ENCODE measurements around the gene TBC1D16.
"Not testable (repeated sequence)": the region's sequence is repeated elsewhere in the genome, so short reads cannot be mapped to it uniquely, and the experiment has no call there.

TBC1D16 gene

GRCh38 chr17:79959042-79959441, 76.6 kb downstream of the TBC1D16 start:
- no peak for DNase-seq
- in situ Hi-C loops (cut with MboI; ENCODE audit: low pct_unique_long_range_greater_than_20kb, low sequenced_read_pairs), result no loop called here

- no peak for DNase-seq
- in situ Hi-C loops (cut with MboI; ENCODE audit: low pct_unique_long_range_greater_than_20kb, low sequenced_read_pairs), result no loop called here
Measured at GRCh38 chr17:79956853-79957252, 78.8 kb downstream of the TBC1D16 start.

GRCh38 chr17:79956441-79956735, 79.3 kb downstream of the TBC1D16 start:
- DNase-seq; in situ Hi-C loops (cut with MboI; ENCODE audit: low pct_unique_long_range_greater_than_20kb, low sequenced_read_pairs): not testable (repeated sequence)

GRCh38 chr17:79955691-79956440, 79.8 kb downstream of the TBC1D16 start:
- DNase-seq, result no peak
- in situ Hi-C loops (cut with MboI; ENCODE audit: low pct_unique_long_range_greater_than_20kb, low sequenced_read_pairs), result no loop called here

GRCh38 chr17:79955167-79955549, 80.5 kb downstream of the TBC1D16 start:
- in situ Hi-C loops (cut with MboI; ENCODE audit: low pct_unique_long_range_greater_than_20kb, low sequenced_read_pairs), result no loop called here
- DNase-seq, result no peak

- DNase-seq, result no peak
- in situ Hi-C loops (cut with MboI; ENCODE audit: low pct_unique_long_range_greater_than_20kb, low sequenced_read_pairs), result no loop called here
Measured at GRCh38 chr17:79954281-79955166, 81.1 kb downstream of the TBC1D16 start.

- DNase-seq, result no peak
- in situ Hi-C loops (cut with MboI; ENCODE audit: low pct_unique_long_range_greater_than_20kb, low sequenced_read_pairs), result no loop called here
Measured at GRCh38 chr17:79953335-79953734, 82.3 kb downstream of the TBC1D16 start.

- in situ Hi-C loops (cut with MboI; ENCODE audit: low pct_unique_long_range_greater_than_20kb, low sequenced_read_pairs), result no loop called here
Measured at GRCh38 chr17:79952901-79953300, 82.8 kb downstream of the TBC1D16 start.

GRCh38 chr17:79952265-79952877, 83.3 kb downstream of the TBC1D16 start:
- DNase-seq, result no peak
- in situ Hi-C loops (cut with MboI; ENCODE audit: low pct_unique_long_range_greater_than_20kb, low sequenced_read_pairs), result no loop called here

More at GRCh38 chr17:79952901-79953300, 82.8 kb downstream of the TBC1D16 start:
- DNase-seq, result no peak

- DNase-seq, result no peak
- in situ Hi-C loops (cut with MboI; ENCODE audit: low pct_unique_long_range_greater_than_20kb, low sequenced_read_pairs), result no loop called here
Measured at GRCh38 chr17:79951361-79952264, 84.1 kb downstream of the TBC1D16 start.

GRCh38 chr17:79950751-79951150, 84.9 kb downstream of the TBC1D16 start:
- no peak for DNase-seq
- in situ Hi-C loops (cut with MboI; ENCODE audit: low pct_unique_long_range_greater_than_20kb, low sequenced_read_pairs), result no loop called here

GRCh38 chr17:79950306-79950705, 85.4 kb downstream of the TBC1D16 start:
- DNase-seq, result no peak

GRCh38 chr17:79949656-79950209, 85.9 kb downstream of the TBC1D16 start:
- no peak for DNase-seq
- in situ Hi-C loops (cut with MboI; ENCODE audit: low pct_unique_long_range_greater_than_20kb, low sequenced_read_pairs), result no loop called here

More at GRCh38 chr17:79950306-79950705, 85.4 kb downstream of the TBC1D16 start:
- in situ Hi-C loops (cut with MboI; ENCODE audit: low pct_unique_long_range_greater_than_20kb, low sequenced_read_pairs), result no loop called here

GRCh38 chr17:79948945-79949655, 86.6 kb downstream of the TBC1D16 start:
- in situ Hi-C loops (cut with MboI; ENCODE audit: low pct_unique_long_range_greater_than_20kb, low sequenced_read_pairs), result no loop called here
- no peak for DNase-seq

GRCh38 chr17:79948406-79948944, 87.2 kb downstream of the TBC1D16 start:
- no peak for DNase-seq
- in situ Hi-C loops (cut with MboI; ENCODE audit: low pct_unique_long_range_greater_than_20kb, low sequenced_read_pairs), result no loop called here

- in situ Hi-C loops (cut with MboI; ENCODE audit: low pct_unique_long_range_greater_than_20kb, low sequenced_read_pairs), result no loop called here
- DNase-seq, result no peak
Measured at GRCh38 chr17:79947351-79948031, 88.2 kb downstream of the TBC1D16 start.
